Mucosa of rectum (tissue), 2 donors: ENCODE measurements around the gene TCF3.

Experiments used
- H3K27ac ChIP-seq, 2 donors: one replicate each; pipeline ENCODE4 v1.7.0; 2013; ENCODE audit warnings: inconsistent platforms in 2 of 2, low read depth in 2 of 2, low read length in 2 of 2
- H3K27me3 ChIP-seq, 2 donors: one replicate each; pipeline ENCODE4 v1.7.0; 2013; ENCODE audit warnings: low read length in 2 of 2; ENCODE audit not compliant: control insufficient read depth in 2 of 2, insufficient read depth in 2 of 2
- H3K36me3 ChIP-seq, 2 donors: one replicate each; pipeline ENCODE4 v1.7.0; 2013; ENCODE audit warnings: low read length in 2 of 2; ENCODE audit not compliant: control insufficient read depth in 2 of 2, insufficient read depth in 2 of 2
- H3K4me1 ChIP-seq, 2 donors: one replicate each; pipeline ENCODE4 v1.7.0; 2013; ENCODE audit warnings: low read length in 2 of 2, mild to moderate bottlenecking in 1 of 2; ENCODE audit not compliant: control insufficient read depth in 2 of 2, insufficient read depth in 2 of 2
- H3K4me3 ChIP-seq, 2 donors: one replicate each; pipeline ENCODE4 v1.7.0; 2013; ENCODE audit warnings: low read length in 2 of 2
- H3K9ac ChIP-seq, 2 donors: one replicate each; pipeline ENCODE4 v1.7.0; 2013; ENCODE audit warnings: low read length in 2 of 2, low read depth in 1 of 2, mild to moderate bottlenecking in 1 of 2
- H3K9me3 ChIP-seq, 2 donors: one replicate each; pipeline ENCODE4 v1.7.0; 2013; ENCODE audit warnings: low read length in 2 of 2; ENCODE audit not compliant: control insufficient read depth in 2 of 2
- donor health status: healthy.
- donor health status: Normal muscosa, but diverticular disease.

Gene TCF3

DNA sequence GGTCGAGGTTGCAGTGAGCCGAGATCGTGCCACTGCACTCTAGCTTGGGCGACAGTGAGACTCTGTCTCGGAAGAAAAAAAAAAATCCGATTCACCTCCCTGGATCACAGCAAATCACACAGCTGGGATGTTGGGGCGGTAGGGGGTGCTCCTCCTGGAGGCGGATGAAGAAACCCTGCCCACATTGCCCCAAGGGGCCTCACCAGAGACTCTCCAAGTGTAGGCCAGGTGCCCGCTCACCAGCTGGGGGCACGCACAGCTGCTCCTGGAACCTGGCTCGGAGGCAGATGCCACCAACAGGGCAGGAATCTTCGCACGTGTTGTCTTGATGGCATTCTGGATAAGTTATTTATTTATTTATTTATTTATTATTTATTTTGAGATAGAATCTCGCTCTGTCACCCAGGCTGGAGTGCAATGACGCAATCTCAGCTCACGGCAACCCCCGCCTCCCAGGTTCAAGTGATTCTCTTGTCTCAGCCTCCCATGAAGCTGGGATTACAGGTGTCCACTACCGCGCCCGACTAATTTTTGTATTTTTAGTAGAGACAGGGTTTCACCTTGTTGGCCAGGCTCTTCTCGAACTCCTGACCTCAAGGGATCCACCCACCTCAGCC lies 50.2 kb downstream of the TCF3 start:
- peaks cover 12 to 24% of the 10 kb centered on the region in 2 donors for H3K4me1 ChIP-seq
- H3K27me3 ChIP-seq = no peaks in the 10 kb centered on the region
- H3K9me3 ChIP-seq = no peaks in the 10 kb centered on the region
- peaks cover 10 to 23% of the 10 kb centered on the region in 2 donors for H3K36me3 ChIP-seq
- no peak overlapping the region for H3K9ac ChIP-seq
- H3K4me3 ChIP-seq = no peak overlapping the region
- no peak overlapping the region for H3K27ac ChIP-seq

DNA sequence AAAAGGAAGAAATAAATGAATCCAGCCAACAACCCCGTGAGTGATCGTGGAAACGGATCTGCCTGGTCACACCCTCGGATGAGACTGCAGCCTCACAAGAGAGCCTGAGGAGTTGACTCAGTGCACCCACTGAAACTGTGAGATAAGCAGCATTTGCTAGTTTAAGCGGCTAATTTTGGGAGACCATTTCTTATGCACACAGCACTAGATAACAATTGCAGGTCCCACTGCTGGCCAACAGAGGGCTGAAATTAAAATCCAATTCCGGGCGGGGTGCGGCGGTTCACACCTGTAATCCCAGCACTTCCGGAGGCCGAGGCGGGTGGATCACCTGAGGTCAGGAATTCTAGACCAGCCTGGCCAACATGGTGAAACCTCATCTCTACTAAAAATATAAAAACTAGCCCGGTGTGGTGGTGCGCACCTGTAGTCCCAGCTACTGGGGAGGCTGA lies 50.8 kb downstream of the TCF3 start:
- Histone ChIP-seq H3K4me3 (no peak overlapping the region), H3K27me3 (no peaks in the 10 kb centered on the region), H3K9me3 (no peaks in the 10 kb centered on the region), H3K4me1 (peaks cover 12 to 22% of the 10 kb centered on the region in 2 donors), H3K36me3 (peaks cover 12 to 29% of the 10 kb centered on the region in 2 donors), H3K9ac (no peak overlapping the region), H3K27ac (no peak overlapping the region)

DNA sequence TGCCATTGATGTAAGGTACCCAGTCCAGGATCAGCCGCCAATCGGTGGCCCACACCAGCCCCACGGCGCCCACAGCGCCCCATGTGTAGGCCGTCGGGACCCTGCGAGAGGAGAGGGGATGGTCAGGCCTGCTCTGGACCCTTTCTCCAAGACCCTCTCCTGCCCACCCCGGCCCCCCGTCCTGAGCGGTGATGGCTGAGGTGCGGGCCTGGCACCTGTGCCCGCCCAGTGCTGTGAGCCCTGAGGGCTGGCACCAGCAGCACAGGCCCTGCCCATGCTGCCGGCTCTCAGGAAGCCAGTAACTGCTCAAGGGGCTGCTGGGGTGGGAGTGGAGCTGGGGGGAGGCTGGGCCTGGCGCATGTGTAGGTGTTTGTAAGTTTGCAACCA lies 53.0 kb downstream of the TCF3 start:
- Histone ChIP-seq H3K27ac (no peak overlapping the region), H3K4me1 (peaks cover 5 to 8% of the 10 kb centered on the region in 2 donors), H3K9me3 (no peaks in the 10 kb centered on the region), H3K27me3 (no peaks in the 10 kb centered on the region), H3K9ac (no peak overlapping the region), H3K36me3 (peaks cover 12 to 36% of the 10 kb centered on the region in 2 donors), H3K4me3 (no peak overlapping the region)

DNA sequence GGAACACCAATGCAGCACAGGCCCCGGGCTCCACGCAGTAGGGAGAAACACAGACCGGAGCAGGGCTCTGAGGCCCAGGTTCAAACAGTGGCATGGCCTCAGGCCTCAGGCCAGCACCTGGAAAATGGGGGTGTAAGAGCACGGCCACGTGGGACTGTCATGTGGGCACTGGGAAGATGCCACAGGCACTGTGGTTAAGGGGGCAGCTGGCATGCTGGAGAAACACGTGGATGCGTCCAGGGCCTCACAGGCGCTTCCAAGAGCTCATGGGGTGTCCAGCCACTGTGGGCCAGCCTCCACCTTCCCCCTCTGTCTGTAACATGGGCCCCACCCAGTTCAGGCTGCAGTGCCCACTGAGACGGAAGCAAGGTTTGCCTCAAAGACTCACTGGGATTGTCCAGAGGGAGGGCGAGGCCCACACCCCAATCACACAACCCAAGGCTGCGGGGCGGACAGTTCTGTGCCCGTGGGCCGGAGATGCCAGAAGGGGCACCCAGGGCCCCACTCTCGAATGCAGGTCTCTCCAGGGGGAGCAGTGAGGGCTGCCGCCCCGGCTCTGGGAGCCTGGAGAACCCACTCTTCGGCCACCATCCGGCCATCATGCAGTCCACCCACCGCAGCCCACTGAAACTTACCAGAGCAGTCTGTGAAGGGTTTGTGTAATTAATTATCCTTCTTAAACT lies 53.5 kb downstream of the TCF3 start:
- Histone ChIP-seq H3K27me3 (no peaks in the 10 kb centered on the region), H3K27ac (no peak overlapping the region), H3K36me3 (peaks cover 12 to 36% of the 10 kb centered on the region in 2 donors), H3K4me3 (no peak overlapping the region), H3K4me1 (peaks cover 0 to 5% of the 10 kb centered on the region in 2 donors), H3K9ac (no peak overlapping the region), H3K9me3 (no peaks in the 10 kb centered on the region)

DNA sequence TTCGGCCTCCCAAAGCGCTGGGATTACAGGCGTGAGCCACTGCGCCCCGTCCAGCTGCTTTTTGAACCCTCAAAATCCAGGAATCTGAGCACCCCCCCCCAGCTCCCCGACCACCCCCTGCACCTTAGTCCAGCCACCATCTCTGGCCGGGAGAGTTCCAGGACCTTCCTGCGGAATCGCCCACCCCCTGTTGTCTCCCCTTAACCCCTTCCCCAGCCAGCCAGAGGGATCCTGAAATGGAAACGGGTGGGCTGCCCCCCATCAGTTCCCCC lies 59.0 kb downstream of the TCF3 start:
- Histone ChIP-seq H3K27ac (no peak overlapping the region), H3K4me3 (peak overlapping the region; percentile 85 to 87), H3K4me1 (peaks cover 13 to 15% of the 10 kb centered on the region in 2 donors), H3K36me3 (peaks cover 12 to 24% of the 10 kb centered on the region in 2 donors), H3K9me3 (no peaks in the 10 kb centered on the region), H3K27me3 (no peaks in the 10 kb centered on the region), H3K9ac (peak overlapping the region in 1 of 2 donors; percentile 74)

DNA sequence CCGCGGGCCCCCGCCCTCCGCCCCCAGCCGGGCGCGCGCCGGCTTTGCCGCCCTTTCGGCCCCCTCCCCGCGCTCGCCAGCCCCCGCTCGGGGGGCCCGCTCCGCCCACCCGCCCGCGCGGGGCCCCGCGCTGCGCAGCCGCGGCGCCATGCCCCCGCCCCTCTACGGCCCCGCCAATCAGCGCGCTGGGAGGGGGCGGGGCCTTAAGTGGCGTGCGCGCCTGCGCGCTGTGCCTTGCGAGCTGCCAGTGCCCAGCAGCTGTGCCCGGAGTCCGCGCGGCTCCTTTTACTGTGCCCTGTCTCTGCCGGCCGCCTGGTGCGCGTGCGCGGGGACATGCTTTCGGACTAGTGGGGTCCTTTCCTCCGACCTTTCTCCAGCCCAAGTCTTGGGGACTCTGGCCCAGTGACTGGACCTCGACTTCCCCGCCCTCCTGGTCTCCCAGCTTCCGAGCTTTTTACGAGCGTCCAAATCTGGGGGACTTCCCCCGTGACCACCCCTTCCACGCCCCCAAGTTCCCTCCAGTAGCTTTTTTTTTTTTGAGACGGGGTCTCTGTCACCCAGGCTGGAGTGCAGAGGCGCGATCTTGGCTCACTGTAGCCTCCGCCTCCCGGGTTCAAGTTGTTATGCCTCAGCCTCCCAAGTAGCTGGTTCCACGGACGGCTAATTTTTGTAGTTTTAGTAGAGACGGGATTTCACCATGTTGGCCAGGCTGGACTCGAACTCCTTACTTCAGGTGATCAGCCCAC lies 59.5 kb downstream of the TCF3 start, which contains the start of gene MBD3:
Gene MBD3 (minus strand): TSS at position 111 of the 746 bp plus-strand sequence. CDS start 234 bp downstream, outside the sequence.
- H3K27ac ChIP-seq = peak within 1 kb of the TSS; percentile 91 to 92
- peak within 1 kb of the TSS; percentile 86 to 87 for H3K4me3 ChIP-seq
- no peaks in the 10 kb centered on the region for H3K9me3 ChIP-seq
- peaks cover 13 to 15% of the 10 kb centered on the region in 2 donors for H3K4me1 ChIP-seq
- H3K27me3 ChIP-seq = no peaks in the 10 kb centered on the region
- H3K9ac ChIP-seq = peak within 1 kb of the TSS; percentile 74 to 90
- H3K36me3 ChIP-seq = peaks cover 9 to 21% of the 10 kb centered on the region in 2 donors

DNA sequence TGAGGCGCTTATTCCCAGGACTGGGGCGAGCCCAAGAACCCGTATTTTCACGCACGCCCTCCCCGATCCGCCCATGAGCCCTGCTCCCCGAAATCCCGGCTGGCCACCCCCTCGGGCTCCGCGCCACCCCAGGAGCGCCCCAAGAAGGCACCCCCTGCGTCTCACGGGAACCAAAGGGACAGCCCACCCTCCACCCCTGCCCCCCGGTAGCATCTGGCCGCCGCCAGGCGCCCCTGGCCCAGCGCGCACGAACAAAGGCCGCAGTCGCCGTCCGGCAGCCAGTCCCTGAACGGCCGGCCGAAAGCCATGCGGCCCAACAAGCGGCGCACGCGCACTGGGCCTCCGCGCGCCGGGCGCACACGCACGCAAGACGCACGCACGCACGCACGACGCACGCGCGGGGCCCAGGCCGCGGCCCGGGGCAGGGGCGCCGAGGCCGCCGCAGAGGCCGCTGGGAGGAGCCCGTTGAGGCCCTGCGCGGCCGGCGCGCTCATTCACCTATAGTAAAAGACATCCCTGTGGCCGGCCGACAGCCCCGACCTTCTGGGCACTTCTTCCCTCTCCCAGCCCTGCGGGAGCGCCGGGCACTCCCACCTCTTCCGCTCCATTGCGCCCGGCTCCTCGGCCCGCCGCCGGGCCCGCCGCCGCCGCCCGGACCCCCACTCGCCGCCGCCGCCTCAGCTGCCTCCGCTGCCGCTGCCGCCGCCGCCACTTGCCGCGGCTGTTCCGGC lies 60.2 kb downstream of the TCF3 start:
- Histone ChIP-seq H3K4me3 (peak overlapping the region; percentile 75 to 86), H3K27ac (peak overlapping the region; percentile 91 to 92), H3K36me3 (peaks cover 2 to 13% of the 10 kb centered on the region in 2 donors), H3K9me3 (no peaks in the 10 kb centered on the region), H3K4me1 (peaks cover 13 to 15% of the 10 kb centered on the region in 2 donors), H3K9ac (peak overlapping the region; percentile 74 to 90), H3K27me3 (no peaks in the 10 kb centered on the region)

DNA sequence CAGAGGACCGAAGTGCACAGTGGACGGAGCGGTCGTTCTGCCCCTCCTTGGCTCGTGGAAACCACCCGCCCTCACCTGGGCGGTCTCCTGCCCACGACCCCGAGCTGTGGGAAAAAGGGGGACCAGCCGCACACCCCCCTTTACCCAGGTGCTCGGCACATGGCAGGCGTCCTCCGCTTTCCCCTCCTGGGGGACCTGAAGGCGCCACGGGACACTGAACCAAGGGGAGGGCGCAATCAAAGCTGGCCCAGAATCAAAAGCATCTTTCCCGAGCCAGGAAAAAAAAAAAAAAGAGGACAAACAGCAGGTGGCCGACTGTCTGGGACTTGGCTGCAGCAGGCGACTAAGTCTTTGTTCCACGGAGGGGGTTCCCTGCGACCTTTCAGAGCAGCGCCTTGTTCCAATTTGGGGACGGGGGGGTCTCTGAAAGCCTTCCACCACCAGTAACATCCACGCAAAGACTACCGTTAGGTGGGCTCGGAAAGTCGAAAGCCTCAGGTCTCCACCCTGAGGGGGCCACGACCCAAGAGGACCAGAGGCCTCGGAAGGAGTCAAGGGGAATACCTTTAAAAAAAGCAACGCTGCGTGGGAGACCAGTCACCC lies 60.9 kb downstream of the TCF3 start:
- Histone ChIP-seq H3K36me3 (peaks cover 0 to 7% of the 10 kb centered on the region in 2 donors), H3K9ac (peak overlapping the region; percentile 74 to 90), H3K9me3 (no peaks in the 10 kb centered on the region), H3K27ac (peak overlapping the region; percentile 91 to 92), H3K4me1 (peaks cover 13 to 15% of the 10 kb centered on the region in 2 donors), H3K27me3 (no peaks in the 10 kb centered on the region), H3K4me3 (peak overlapping the region; percentile 75 to 86)

DNA sequence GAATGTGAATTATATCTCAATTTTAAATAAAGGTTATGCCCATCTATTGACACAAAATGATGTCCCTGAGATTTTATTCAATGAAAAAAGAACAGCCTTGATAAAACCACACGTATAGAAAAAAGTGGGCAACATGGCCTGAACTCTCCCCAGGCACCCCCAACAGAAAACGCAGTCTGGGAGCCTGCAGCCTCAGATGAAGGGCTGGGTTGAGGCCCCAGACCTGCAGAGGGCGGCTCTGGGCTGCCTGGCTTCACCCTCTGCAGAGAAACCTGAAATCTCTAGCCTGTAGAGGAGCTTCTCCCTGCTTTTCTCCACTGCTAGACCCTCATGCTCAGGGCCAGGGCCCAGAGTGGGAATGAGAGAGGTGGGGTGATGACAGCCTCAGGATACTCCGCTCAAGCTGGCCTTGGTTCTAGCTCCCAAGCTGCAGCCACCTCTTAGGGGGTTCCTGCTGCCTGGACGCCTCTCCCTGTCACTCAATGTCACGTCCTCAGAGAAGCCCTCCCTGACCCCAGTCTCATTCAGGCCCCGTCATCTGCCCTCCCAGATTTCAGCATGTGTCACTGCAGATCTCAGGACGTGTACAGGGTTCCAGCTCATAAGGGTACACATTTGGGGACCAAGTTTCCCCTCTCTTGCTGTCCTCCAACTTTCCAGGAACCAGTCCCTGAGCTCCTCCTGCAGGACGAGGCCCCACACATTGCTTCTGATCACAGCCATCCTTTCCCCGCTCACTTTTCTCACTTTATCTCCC lies 61.6 kb downstream of the TCF3 start:
- no peaks in the 10 kb centered on the region for H3K9me3 ChIP-seq
- H3K27me3 ChIP-seq = no peaks in the 10 kb centered on the region
- peak overlapping the region; percentile 74 to 90 for H3K9ac ChIP-seq
- no peak overlapping the region for H3K27ac ChIP-seq
- peaks cover 0 to 3% of the 10 kb centered on the region in 2 donors for H3K36me3 ChIP-seq
- H3K4me3 ChIP-seq = peak overlapping the region; percentile 75 to 86
- H3K4me1 ChIP-seq = peaks cover 13 to 15% of the 10 kb centered on the region in 2 donors
